WTC11 (cell line): ENCODE results near the gene C2orf80.

Source experiments
- ATF1 ChIP-seq: sonication (generic); formaldehyde crosslinking; IDR thresholded peaks from 2 replicates; pipeline ENCODE4 v1.8.1; 2023; ENCODE audit warnings: mild to moderate bottlenecking, moderate library complexity, missing genetic modification reagents
- ESRRA ChIP-seq: sonication (generic); formaldehyde crosslinking; IDR thresholded peaks from 2 replicates; pipeline ENCODE4 v1.8.1; 2022; ENCODE audit warnings: mild to moderate bottlenecking, missing genetic modification reagents, borderline replicate concordance
- FOXJ3 ChIP-seq: sonication (generic); formaldehyde crosslinking; IDR thresholded peaks from 2 replicates; pipeline ENCODE4 v1.9.0; 2021; ENCODE audit warnings: missing genetic modification reagents, mild to moderate bottlenecking, borderline replicate concordance
- NFE2L1 ChIP-seq: sonication (generic); formaldehyde crosslinking; IDR thresholded peaks from 2 replicates; pipeline ENCODE4 v1.8.1; 2023; ENCODE audit warnings: missing genetic modification reagents
- NR3C1 ChIP-seq: sonication (generic); formaldehyde crosslinking; conservative IDR thresholded peaks from 2 replicates; pipeline ENCODE4 v1.8.1; 2023; ENCODE audit warnings: low read depth, mild to moderate bottlenecking, missing genetic modification reagents
- SMAD3 ChIP-seq: sonication (generic); formaldehyde crosslinking; IDR thresholded peaks from 2 replicates; pipeline ENCODE4 v1.8.0; 2022; ENCODE audit warnings: missing genetic modification reagents, mild to moderate bottlenecking, borderline replicate concordance
- SP1 ChIP-seq: sonication (generic); formaldehyde crosslinking; conservative IDR thresholded peaks from 2 replicates; pipeline ENCODE4 v1.8.1; 2022; ENCODE audit warnings: missing genetic modification reagents
- TF ChIP-seq, protein P1 (sequence below): sonication (generic); formaldehyde crosslinking; IDR thresholded peaks from 2 replicates; pipeline ENCODE4 v1.8.1; 2022; ENCODE audit warnings: low read depth, mild to moderate bottlenecking, moderate library complexity, missing genetic modification reagents, borderline replicate concordance
- TF ChIP-seq, protein P2 (sequence below): sonication (generic); formaldehyde crosslinking; IDR thresholded peaks from 2 replicates; pipeline ENCODE4 v1.8.1; 2023; ENCODE audit warnings: mild to moderate bottlenecking, missing genetic modification reagents
- TF ChIP-seq, protein P3 (sequence below): fragments of 200-600 bp; IDR thresholded peaks from 2 replicates; pipeline ENCODE4 v1.8.0; 2022; ENCODE audit warnings: antibody characterized with exemption
- TF ChIP-seq, protein P4 (sequence below): sonication (generic); formaldehyde crosslinking; IDR thresholded peaks from 2 replicates; pipeline ENCODE4 v1.8.0; 2023; ENCODE audit warnings: missing genetic modification reagents
- TF ChIP-seq, protein P5 (sequence below): sonication (generic); formaldehyde crosslinking; IDR thresholded peaks from 2 replicates; pipeline ENCODE4 v1.8.1; 2023; ENCODE audit warnings: mild to moderate bottlenecking, moderate library complexity, missing genetic modification reagents

DNA sequence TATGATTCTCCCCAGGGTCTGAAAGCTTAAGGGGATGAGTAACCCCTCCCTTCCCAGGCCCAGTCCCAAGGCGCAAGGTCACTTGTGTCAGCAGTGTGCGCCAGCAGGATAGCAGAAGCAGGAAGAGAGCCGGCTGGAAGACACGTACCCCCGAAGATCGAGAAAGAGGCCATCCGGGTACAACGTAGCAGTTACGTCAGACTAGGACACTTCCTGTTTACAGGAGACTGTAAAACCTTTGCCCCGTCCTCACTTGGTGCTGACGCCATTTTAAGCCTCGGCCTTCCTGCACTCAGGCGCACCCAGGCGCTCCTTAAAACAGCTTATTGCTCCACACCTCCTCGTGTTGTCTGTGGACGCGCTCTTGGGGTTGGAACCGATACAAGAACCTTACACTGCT lies 50.4 kb downstream of the C2orf80 start:
- no peak for TF ChIP-seq ESRRA
- no peak for TF ChIP-seq FOXJ3 (CRISPR knock-in tag)
- TF ChIP-seq, protein P1, sequence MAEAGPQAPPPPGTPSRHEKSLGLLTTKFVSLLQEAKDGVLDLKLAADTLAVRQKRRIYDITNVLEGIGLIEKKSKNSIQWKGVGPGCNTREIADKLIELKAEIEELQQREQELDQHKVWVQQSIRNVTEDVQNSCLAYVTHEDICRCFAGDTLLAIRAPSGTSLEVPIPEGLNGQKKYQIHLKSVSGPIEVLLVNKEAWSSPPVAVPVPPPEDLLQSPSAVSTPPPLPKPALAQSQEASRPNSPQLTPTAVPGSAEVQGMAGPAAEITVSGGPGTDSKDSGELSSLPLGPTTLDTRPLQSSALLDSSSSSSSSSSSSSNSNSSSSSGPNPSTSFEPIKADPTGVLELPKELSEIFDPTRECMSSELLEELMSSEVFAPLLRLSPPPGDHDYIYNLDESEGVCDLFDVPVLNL = no peak
- TF ChIP-seq, protein P2, sequence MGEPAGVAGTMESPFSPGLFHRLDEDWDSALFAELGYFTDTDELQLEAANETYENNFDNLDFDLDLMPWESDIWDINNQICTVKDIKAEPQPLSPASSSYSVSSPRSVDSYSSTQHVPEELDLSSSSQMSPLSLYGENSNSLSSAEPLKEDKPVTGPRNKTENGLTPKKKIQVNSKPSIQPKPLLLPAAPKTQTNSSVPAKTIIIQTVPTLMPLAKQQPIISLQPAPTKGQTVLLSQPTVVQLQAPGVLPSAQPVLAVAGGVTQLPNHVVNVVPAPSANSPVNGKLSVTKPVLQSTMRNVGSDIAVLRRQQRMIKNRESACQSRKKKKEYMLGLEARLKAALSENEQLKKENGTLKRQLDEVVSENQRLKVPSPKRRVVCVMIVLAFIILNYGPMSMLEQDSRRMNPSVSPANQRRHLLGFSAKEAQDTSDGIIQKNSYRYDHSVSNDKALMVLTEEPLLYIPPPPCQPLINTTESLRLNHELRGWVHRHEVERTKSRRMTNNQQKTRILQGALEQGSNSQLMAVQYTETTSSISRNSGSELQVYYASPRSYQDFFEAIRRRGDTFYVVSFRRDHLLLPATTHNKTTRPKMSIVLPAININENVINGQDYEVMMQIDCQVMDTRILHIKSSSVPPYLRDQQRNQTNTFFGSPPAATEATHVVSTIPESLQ (CRISPR knock-in tag) = no peak
- TF ChIP-seq, protein P3, sequence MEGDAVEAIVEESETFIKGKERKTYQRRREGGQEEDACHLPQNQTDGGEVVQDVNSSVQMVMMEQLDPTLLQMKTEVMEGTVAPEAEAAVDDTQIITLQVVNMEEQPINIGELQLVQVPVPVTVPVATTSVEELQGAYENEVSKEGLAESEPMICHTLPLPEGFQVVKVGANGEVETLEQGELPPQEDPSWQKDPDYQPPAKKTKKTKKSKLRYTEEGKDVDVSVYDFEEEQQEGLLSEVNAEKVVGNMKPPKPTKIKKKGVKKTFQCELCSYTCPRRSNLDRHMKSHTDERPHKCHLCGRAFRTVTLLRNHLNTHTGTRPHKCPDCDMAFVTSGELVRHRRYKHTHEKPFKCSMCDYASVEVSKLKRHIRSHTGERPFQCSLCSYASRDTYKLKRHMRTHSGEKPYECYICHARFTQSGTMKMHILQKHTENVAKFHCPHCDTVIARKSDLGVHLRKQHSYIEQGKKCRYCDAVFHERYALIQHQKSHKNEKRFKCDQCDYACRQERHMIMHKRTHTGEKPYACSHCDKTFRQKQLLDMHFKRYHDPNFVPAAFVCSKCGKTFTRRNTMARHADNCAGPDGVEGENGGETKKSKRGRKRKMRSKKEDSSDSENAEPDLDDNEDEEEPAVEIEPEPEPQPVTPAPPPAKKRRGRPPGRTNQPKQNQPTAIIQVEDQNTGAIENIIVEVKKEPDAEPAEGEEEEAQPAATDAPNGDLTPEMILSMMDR = no peak
- TF ChIP-seq, protein P4, sequence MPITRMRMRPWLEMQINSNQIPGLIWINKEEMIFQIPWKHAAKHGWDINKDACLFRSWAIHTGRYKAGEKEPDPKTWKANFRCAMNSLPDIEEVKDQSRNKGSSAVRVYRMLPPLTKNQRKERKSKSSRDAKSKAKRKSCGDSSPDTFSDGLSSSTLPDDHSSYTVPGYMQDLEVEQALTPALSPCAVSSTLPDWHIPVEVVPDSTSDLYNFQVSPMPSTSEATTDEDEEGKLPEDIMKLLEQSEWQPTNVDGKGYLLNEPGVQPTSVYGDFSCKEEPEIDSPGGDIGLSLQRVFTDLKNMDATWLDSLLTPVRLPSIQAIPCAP (CRISPR knock-in tag) = no peak
- TF ChIP-seq SMAD3 = no peak
- no peak for TF ChIP-seq SP1 (CRISPR knock-in tag)
- TF ChIP-seq, protein P5, sequence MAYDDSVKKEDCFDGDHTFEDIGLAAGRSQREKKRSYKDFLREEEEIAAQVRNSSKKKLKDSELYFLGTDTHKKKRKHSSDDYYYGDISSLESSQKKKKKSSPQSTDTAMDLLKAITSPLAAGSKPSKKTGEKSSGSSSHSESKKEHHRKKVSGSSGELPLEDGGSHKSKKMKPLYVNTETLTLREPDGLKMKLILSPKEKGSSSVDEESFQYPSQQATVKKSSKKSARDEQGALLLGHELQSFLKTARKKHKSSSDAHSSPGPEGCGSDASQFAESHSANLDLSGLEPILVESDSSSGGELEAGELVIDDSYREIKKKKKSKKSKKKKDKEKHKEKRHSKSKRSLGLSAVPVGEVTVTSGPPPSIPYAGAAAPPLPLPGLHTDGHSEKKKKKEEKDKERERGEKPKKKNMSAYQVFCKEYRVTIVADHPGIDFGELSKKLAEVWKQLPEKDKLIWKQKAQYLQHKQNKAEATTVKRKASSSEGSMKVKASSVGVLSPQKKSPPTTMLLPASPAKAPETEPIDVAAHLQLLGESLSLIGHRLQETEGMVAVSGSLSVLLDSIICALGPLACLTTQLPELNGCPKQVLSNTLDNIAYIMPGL = no peak
- no peak for TF ChIP-seq NR3C1 (CRISPR knock-in tag)
- TF ChIP-seq NFE2L1 (CRISPR knock-in tag) = no peak
- no peak for TF ChIP-seq ATF1
